ENCODE measurements around the gene ANO9. TPM values are rescaled to one million over a fixed set of nuclear protein-coding genes. Genes with fewer than 3 reads are reported as not detected.
"Not testable (repeated sequence)": the region's sequence is repeated elsewhere in the genome, so short reads cannot be mapped to it uniquely, and the experiment has no call there.

Gene ANO9
- total and polyA plus RNA-seq, 4 donors, result 0.10 to 0.53 (median 0.22) TPM; not detected in 1

GRCh38 chr11:429931-430456, 11.8 kb downstream of the ANO9 start:
- peaks cover 11% of the 10 kb centered on the region for H3K27me3 ChIP-seq (ENCODE audit: control insufficient read depth, insufficient read depth, low read length)
- WGBS (ENCODE audit: insufficient coverage), result 58% methylated on average over 23 of the region's 25 CpGs
- H3K27ac ChIP-seq (ENCODE audit: low read depth, low read length), result no peak overlapping the region
- no peaks in the 10 kb centered on the region for H3K9me3 ChIP-seq (ENCODE audit: control insufficient read depth, insufficient read depth, low read length)
- no peaks in the 10 kb centered on the region for H3K4me1 ChIP-seq (ENCODE audit: control insufficient read depth, insufficient read depth, low read length)
- no peaks in the 10 kb centered on the region for H3K36me3 ChIP-seq (ENCODE audit: control insufficient read depth, insufficient read depth, low read length)
- H3K4me3 ChIP-seq (ENCODE audit: low read depth, low read length), result no peak overlapping the region
- no peak for DNase-seq (ENCODE audit: low read depth in 4 of 6, low spot score in 6 of 6)

GRCh38 chr11:429391-429790, 12.4 kb downstream of the ANO9 start:
- WGBS (ENCODE audit: insufficient coverage), result 89% methylated on average over 25 of the region's 27 CpGs
- Histone ChIP-seq H3K27me3 (ENCODE audit: control insufficient read depth, insufficient read depth, low read length) (peaks cover 13% of the 10 kb centered on the region), H3K4me3 (ENCODE audit: low read depth, low read length) (no peak overlapping the region), H3K27ac (ENCODE audit: low read depth, low read length) (no peak overlapping the region), H3K4me1 (ENCODE audit: control insufficient read depth, insufficient read depth, low read length) (no peaks in the 10 kb centered on the region), H3K9me3 (ENCODE audit: control insufficient read depth, insufficient read depth, low read length) (no peaks in the 10 kb centered on the region), H3K36me3 (ENCODE audit: control insufficient read depth, insufficient read depth, low read length) (no peaks in the 10 kb centered on the region)
- DNase-seq (ENCODE audit: low read depth in 4 of 6, low spot score in 6 of 6), result no peak

DNA sequence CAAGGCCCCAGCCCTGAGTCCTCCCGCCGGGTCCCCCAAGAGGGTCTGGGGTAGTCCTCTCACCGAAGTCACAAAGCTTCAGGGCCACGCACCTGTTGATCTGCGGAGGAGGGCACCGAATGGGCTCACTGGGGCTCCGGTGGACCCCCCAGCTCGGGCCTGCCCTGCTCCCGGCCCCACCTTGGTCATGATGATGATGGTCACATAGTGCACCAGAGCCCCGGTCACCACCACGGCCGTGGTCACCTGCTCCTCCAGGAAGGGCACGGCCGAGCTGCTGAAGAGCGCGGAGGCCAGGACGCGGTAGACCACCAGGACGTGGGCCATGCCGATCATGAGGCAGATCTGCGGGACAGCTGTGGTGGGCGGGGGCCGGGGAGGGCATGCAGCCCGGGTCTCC, 13.5 kb downstream of the ANO9 start:
- WGBS (ENCODE audit: insufficient coverage), result 91% methylated on average over 24 of the region's 24 CpGs
- Histone ChIP-seq H3K4me1 (ENCODE audit: control insufficient read depth, insufficient read depth, low read length) (no peaks in the 10 kb centered on the region), H3K27ac (ENCODE audit: low read depth, low read length) (no peak overlapping the region), H3K36me3 (ENCODE audit: control insufficient read depth, insufficient read depth, low read length) (no peaks in the 10 kb centered on the region), H3K9me3 (ENCODE audit: control insufficient read depth, insufficient read depth, low read length) (no peaks in the 10 kb centered on the region), H3K4me3 (ENCODE audit: low read depth, low read length) (no peak overlapping the region), H3K27me3 (ENCODE audit: control insufficient read depth, insufficient read depth, low read length) (peaks cover 17% of the 10 kb centered on the region)
- no peak for DNase-seq (ENCODE audit: low read depth in 4 of 6, low spot score in 6 of 6)

- Histone ChIP-seq H3K27ac (ENCODE audit: low read depth, low read length) (no peak overlapping the region), H3K27me3 (ENCODE audit: control insufficient read depth, insufficient read depth, low read length) (peaks cover 17% of the 10 kb centered on the region), H3K36me3 (ENCODE audit: control insufficient read depth, insufficient read depth, low read length) (no peaks in the 10 kb centered on the region), H3K9me3 (ENCODE audit: control insufficient read depth, insufficient read depth, low read length) (no peaks in the 10 kb centered on the region), H3K4me3 (ENCODE audit: low read depth, low read length) (no peak overlapping the region), H3K4me1 (ENCODE audit: control insufficient read depth, insufficient read depth, low read length) (no peaks in the 10 kb centered on the region)
- DNase-seq (ENCODE audit: low read depth in 4 of 6, low spot score in 6 of 6), result no peak
- WGBS (ENCODE audit: insufficient coverage), result 84% methylated on average over 8 of the region's 8 CpGs
These were observed 15.0 kb downstream of the ANO9 start for GRCh38 chr11:426851-427250.

- peaks cover 19% of the 10 kb centered on the region for H3K27me3 ChIP-seq (ENCODE audit: control insufficient read depth, insufficient read depth, low read length)
- H3K27ac ChIP-seq (ENCODE audit: low read depth, low read length), result no peak overlapping the region
- H3K4me1 ChIP-seq (ENCODE audit: control insufficient read depth, insufficient read depth, low read length), result no peaks in the 10 kb centered on the region
- H3K9me3 ChIP-seq (ENCODE audit: control insufficient read depth, insufficient read depth, low read length), result no peaks in the 10 kb centered on the region
- H3K4me3 ChIP-seq (ENCODE audit: low read depth, low read length), result no peak overlapping the region
- no CpG with 5 or more reads among the region's 4 CpGs for WGBS (ENCODE audit: insufficient coverage)
- H3K36me3 ChIP-seq (ENCODE audit: control insufficient read depth, insufficient read depth, low read length), result no peaks in the 10 kb centered on the region
- DNase-seq (ENCODE audit: low read depth in 4 of 6, low spot score in 6 of 6), result peak in 1 of 6 donors; percentile 5
These were observed 16.5 kb downstream of the ANO9 start for GRCh38 chr11:425301-425700.

- H3K4me3 ChIP-seq (ENCODE audit: low read depth, low read length); H3K4me1 ChIP-seq (ENCODE audit: control insufficient read depth, insufficient read depth, low read length); DNase-seq (ENCODE audit: low read depth in 4 of 6, low spot score in 6 of 6); H3K36me3 ChIP-seq (ENCODE audit: control insufficient read depth, insufficient read depth, low read length); H3K9me3 ChIP-seq (ENCODE audit: control insufficient read depth, insufficient read depth, low read length); H3K27ac ChIP-seq (ENCODE audit: low read depth, low read length): not testable (repeated sequence)
- WGBS (ENCODE audit: insufficient coverage), result 22% methylated on average over 30 of the region's 45 CpGs
- H3K27me3 ChIP-seq (ENCODE audit: control insufficient read depth, insufficient read depth, low read length), result peaks cover 25% of the 10 kb centered on the region
These were observed 17.0 kb downstream of the ANO9 start for GRCh38 chr11:424766-425165.

GRCh38 chr11:424232-424631, 17.6 kb downstream of the ANO9 start:
- H3K27ac ChIP-seq (ENCODE audit: low read depth, low read length), result no peak overlapping the region
- WGBS (ENCODE audit: insufficient coverage), result 100% methylated on average over 2 of the region's 4 CpGs
- no peak for DNase-seq (ENCODE audit: low read depth in 4 of 6, low spot score in 6 of 6)
- no peaks in the 10 kb centered on the region for H3K36me3 ChIP-seq (ENCODE audit: control insufficient read depth, insufficient read depth, low read length)
- peaks cover 3% of the 10 kb centered on the region for H3K4me1 ChIP-seq (ENCODE audit: control insufficient read depth, insufficient read depth, low read length)
- H3K4me3 ChIP-seq (ENCODE audit: low read depth, low read length), result no peak overlapping the region
- no peaks in the 10 kb centered on the region for H3K9me3 ChIP-seq (ENCODE audit: control insufficient read depth, insufficient read depth, low read length)
- H3K27me3 ChIP-seq (ENCODE audit: control insufficient read depth, insufficient read depth, low read length), result peaks cover 29% of the 10 kb centered on the region

GRCh38 chr11:422249-422656, 19.6 kb downstream of the ANO9 start:
- WGBS (ENCODE audit: insufficient coverage), result 72% methylated on average over 10 of the region's 10 CpGs
- Histone ChIP-seq H3K27me3 (ENCODE audit: control insufficient read depth, insufficient read depth, low read length) (peaks cover 45% of the 10 kb centered on the region), H3K36me3 (ENCODE audit: control insufficient read depth, insufficient read depth, low read length) (no peaks in the 10 kb centered on the region), H3K27ac (ENCODE audit: low read depth, low read length) (no peak overlapping the region), H3K4me1 (ENCODE audit: control insufficient read depth, insufficient read depth, low read length) (peaks cover 3% of the 10 kb centered on the region), H3K4me3 (ENCODE audit: low read depth, low read length) (no peak overlapping the region), H3K9me3 (ENCODE audit: control insufficient read depth, insufficient read depth, low read length) (no peaks in the 10 kb centered on the region)
- DNase-seq (ENCODE audit: low read depth in 4 of 6, low spot score in 6 of 6), result no peak

GRCh38 chr11:420911-421321, 20.9 kb downstream of the ANO9 start:
- Histone ChIP-seq H3K36me3 (ENCODE audit: control insufficient read depth, insufficient read depth, low read length) (no peaks in the 10 kb centered on the region), H3K4me1 (ENCODE audit: control insufficient read depth, insufficient read depth, low read length) (peaks cover 12% of the 10 kb centered on the region), H3K27ac (ENCODE audit: low read depth, low read length) (no peak overlapping the region), H3K4me3 (ENCODE audit: low read depth, low read length) (no peak overlapping the region), H3K9me3 (ENCODE audit: control insufficient read depth, insufficient read depth, low read length) (no peaks in the 10 kb centered on the region), H3K27me3 (ENCODE audit: control insufficient read depth, insufficient read depth, low read length) (peaks cover 46% of the 10 kb centered on the region)
- DNase-seq (ENCODE audit: low read depth in 4 of 6, low spot score in 6 of 6), result no peak
- WGBS (ENCODE audit: insufficient coverage), result 85% methylated on average over 21 of the region's 21 CpGs

DNA sequence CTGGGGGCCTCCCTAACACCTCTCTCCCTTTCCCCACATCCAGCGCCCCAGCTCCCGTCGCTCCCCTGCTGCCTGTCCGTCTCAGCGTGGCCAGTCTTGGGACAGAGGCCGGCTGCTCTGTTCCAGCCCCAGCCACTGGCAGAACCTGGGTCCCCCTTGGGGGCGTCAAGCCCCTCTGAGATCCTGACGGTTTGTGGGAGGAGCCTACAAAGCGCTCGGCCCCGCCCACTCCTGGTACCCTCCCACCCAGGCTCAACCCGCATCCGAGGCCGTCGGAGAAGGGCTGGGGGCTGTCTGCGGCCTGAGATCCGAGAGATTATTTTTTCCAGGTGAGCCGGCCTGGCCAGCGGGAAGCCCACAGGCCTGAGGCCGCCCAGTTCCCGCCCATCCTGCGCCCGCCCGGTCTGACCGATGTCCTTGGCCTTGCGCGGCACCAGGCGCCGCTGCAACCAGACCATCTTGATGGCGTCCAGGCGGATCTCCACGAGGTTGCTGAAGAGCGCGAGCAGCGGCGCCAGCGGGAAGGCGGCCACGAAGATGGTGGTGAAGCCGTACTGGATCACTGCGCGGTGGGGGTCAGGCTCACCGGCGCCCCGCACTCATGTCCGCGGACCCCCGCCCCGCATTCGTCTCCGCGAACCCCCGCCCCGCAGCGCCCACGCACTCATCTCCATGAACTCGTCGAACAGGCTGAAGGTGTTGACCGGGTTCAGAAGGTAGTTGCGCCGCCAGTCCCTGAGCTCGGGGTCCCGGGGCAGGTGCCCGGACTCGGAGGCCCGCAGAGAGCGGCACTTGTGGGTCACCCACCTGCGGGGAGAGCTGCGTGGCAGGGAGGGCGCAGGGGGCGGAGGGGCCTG, 21.5 kb downstream of the ANO9 start:
- no peak overlapping the region for H3K27ac ChIP-seq (ENCODE audit: low read depth, low read length)
- no peaks in the 10 kb centered on the region for H3K36me3 ChIP-seq (ENCODE audit: control insufficient read depth, insufficient read depth, low read length)
- H3K27me3 ChIP-seq (ENCODE audit: control insufficient read depth, insufficient read depth, low read length), result peaks cover 51% of the 10 kb centered on the region
- WGBS (ENCODE audit: insufficient coverage), result 45% methylated on average over 71 of the region's 71 CpGs
- H3K4me3 ChIP-seq (ENCODE audit: low read depth, low read length), result no peak overlapping the region
- no peaks in the 10 kb centered on the region for H3K9me3 ChIP-seq (ENCODE audit: control insufficient read depth, insufficient read depth, low read length)
- DNase-seq (ENCODE audit: low read depth in 4 of 6, low spot score in 6 of 6), result no peak
- H3K4me1 ChIP-seq (ENCODE audit: control insufficient read depth, insufficient read depth, low read length), result peaks cover 16% of the 10 kb centered on the region

Data from spinal cord (tissue), 10 donors.